HG03469 (cell line): ENCODE data around the gene TMPRSS9.
"Not testable (repeated sequence)": the region's sequence is repeated elsewhere in the genome, so short reads cannot be mapped to it uniquely, and the experiment has no call there.

Source experiments
- ATAC-seq: cut with Tn5 transposase; IDR thresholded peaks from one replicate; pipeline ENCODE4 v1.9.1; 2021; ENCODE audit warnings: mild to moderate bottlenecking, moderate library complexity, moderate number of reproducible peaks; ENCODE audit not compliant: unreplicated experiment

Gene TMPRSS9

GRCh38 chr19:2454962-2455850 is 95.1 kb downstream of the TMPRSS9 start:
- ATAC-seq = no peak

- peak; percentile 14 for ATAC-seq
Observed at GRCh38 chr19:2455851-2456570, 95.9 kb downstream of the TMPRSS9 start.

DNA sequence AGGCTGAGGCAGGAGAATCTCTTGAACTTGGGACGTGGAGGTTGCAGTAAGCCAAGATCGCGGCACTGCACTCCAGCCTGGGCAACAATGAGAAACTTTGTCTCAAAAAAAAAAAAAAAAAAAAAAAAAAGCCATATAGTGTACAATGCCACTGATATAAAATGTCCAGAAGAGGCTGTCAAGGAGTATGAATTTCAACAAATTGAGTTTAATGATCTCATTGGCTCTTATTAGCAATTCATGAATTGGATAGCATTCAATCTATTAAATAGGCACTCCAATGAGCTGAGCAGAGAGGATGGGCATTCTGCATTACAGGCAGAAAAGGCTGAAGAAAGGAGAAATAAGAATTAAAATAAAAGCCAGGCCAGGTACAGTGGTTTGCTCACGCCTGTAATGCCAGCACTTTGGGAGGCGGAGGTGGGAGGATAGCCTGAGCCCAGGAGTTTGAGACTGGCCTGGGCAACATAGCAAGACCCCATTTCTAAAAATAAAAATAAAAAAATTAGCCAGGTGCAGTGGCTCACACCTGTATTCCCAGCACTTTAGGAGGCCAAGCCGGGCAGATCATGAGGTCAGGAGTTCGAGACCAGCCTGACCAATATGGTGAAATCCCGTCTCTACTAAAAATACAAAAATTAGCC is 97.5 kb downstream of the TMPRSS9 start:
- no peak for ATAC-seq

DNA sequence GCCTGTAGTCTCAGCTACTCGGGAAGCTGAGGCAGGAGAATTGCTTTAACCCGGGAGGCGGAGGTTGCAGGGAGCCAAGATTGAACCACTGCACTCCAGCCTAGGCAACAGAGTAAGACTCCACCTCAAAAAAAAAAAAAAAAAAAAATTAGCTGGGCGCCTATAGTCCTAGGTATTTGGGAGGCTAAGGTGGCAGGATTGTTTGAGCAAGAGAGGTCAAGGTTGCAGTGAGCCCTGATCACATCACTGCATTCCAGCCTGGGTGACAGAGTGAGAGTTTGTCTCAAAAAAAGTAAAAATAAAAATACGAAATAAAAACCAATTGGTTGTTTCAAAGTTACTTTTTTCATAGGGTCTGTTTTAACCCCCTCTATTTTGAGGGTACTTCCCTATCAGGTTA is 98.0 kb downstream of the TMPRSS9 start:
- ATAC-seq = no peak

GRCh38 chr19:2458776-2459175 is 98.7 kb downstream of the TMPRSS9 start:
- ATAC-seq = not testable (repeated sequence)

- no peak for ATAC-seq
Observed at GRCh38 chr19:2460245-2460644, 100.2 kb downstream of the TMPRSS9 start.

DNA sequence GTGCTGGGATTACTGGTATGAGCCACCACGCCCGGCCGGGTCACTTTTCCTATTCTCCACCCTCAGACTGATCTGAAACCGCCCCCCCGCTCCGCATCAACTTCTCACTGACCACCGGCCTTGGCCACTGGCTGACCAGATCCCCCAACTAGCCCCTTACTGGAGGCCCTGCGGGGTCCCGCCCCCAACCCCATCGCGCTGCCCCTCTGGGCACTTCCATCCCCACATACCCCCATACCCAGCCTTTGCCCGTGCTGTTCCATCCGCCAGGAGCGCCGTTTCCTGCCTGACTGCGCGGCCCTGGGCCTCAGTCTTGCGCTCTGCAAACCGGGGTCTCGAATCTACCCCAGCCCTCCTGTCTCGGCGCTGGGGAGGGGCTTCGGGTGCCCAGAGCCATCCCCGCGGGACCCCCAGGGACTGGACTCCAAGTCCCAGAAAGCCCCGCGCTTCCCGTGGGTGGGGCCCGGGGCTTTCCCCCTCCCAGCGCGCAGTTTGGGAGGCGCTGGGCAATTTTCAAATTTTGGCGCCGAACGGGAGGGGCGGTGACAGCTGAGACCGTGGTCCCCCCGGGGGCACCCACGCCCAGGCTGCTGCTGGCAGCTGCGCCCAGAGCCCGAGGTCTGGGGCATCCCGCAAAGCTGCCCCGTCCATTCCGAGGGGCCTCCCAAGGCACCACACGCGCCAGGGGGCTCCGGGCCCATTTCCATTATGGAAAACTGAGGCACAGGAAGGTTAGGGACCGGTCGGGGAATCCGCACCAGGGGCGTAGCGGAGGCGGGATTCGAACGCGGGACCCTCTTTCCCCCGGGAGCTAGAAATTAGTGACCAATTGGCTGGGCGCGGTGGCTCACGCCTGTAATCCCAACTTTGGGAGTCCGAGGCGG is 101.9 kb downstream of the TMPRSS9 start:
- no peak for ATAC-seq

DNA sequence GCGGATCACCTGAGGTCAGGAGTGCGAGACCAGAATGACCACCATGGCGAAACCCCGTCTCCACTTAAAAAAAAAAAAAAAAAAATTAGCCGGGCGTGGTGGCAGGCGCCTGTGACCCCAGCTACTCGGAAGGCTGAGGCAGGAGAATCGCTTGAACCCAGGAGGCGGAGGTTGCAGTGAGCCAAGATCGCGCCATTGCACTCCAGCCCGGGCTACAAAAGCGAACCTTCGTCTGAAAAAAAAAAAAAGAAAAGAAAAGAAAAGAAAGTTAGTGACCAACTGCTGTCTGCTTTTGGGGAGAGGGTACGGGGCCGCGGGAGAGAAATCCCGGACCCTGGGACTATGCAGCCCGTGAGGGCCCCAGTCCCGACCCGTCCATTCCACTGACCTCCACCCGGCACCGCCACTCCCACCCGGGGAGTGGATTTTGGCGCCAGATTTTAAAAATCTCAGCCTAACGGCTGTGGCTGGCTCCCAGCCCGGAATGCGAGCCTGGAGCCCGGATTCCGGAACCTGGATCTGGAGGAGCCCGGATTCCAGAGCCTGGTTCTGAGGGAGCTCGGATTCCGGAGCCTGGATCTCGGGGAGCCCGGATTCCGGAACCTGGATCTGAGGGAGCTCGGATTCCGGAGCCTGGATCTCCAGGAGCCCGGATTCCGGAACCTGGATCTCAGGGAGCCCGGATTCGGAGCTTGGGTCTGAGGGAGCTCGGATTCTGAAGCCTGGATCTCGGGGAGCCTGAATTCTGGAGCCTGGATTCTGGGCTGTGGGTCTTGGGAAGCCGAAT is 102.8 kb downstream of the TMPRSS9 start:
- ATAC-seq = no peak

DNA sequence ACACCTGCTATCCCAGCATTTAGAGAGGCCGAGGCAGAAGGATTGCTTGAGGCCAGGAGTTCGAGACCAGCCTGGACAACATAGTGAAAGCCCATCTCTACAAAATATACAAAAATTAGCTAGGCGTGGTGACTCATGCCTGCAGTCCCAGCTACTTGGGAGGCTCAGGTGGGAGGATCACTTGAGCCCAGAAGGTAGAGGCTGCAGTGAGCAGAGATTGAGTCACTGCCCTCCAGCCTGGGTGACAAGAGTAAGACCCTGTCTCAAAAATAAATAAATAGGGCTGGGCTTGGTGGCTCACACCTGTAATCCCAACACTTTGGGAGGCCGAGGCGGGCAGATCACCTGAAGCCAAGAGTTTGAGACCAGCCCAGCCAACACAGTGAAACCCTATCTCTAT is 103.6 kb downstream of the TMPRSS9 start:
- ATAC-seq = not testable (repeated sequence)

GRCh38 chr19:2464389-2464788 is 104.3 kb downstream of the TMPRSS9 start:
- ATAC-seq = no peak

- no peak for ATAC-seq
Observed at GRCh38 chr19:2468596-2468995, 108.5 kb downstream of the TMPRSS9 start.

DNA sequence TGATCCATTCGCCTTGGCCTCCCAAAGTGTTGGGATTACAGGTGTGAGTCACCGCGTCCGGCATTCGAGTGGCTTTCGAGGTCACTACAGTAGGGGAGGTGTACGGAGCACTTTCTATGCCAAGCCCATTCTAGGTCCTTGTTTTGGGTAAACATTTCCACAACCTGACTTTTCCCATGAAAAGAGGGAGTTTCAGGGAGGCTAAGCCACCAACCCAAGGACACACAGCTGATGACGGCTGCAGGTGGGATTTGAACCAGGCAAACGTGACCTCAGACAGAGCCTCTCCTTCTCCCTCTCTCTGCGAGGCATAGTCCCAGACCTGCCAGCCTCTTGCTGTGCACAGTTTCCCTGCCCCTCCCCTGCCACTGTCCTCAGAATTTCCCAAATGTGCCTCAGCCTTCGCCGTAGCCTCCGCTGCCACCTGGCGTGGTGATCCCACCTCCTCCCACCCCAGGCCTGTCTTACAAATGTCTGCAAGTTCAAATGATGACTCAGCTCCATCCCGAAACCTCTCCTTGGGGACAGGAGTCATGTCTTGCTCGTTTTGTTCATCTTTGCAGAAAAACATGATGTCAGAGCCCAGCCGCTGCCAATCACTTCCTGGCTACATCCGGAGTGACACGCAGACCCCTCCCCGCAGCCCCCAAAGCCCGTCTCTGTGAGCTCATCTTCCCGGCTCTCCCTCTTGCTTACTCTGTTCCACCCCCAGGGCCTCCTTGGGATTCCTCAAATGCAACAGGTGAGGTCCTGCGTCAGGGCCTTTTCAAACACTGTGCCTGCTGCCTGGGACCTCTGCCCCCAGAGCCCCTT is 109.2 kb downstream of the TMPRSS9 start:
- ATAC-seq = no peak

GRCh38 chr19:2469915-2470200 is 109.8 kb downstream of the TMPRSS9 start:
- not testable (repeated sequence) for ATAC-seq

DNA sequence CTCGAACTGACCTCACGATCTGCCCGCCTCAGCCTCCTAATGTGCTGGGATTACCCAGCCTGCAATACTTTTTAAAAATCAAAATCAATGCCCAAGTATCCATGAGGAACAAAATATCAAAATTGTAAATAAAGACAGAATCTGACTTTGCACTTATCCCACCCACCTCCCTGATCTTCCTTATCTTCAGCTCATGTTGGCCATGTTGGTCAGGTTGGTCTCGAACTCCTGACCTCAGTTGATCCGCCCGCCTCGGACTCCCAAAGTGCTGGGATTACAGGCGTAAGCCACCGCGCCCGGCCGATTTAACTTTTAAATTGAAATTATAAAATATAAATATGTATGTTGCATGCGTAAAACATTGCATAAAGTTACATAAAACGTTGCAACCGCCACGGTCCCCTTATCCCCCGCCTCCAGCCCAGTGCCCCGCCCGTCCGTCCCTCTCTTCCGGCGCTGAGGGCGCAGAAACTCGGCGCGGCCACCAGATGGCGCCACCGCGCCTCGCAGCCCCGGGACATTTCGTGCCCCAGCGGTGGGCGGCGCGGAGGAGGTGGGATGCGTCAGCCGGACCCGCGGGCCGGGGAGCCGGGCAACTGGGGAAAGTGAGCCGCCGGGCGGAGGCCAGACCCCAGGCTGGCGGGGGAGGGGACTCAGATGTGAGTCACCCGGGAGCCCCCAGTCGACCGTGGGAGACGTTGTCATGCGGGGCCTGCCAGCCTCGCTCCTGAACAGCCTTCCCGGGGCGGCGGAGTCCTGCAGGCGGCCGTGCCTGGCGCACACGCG is 114.4 kb downstream of the TMPRSS9 start:
- peak; percentile 29 for ATAC-seq

GRCh38 chr19:2475018-2475701 is 115.1 kb downstream of the TMPRSS9 start:
- no peak for ATAC-seq
